ENCODE data around the gene GNAI2. TPM values are rescaled to one million over a fixed set of nuclear protein-coding genes. Genes with fewer than 3 reads are reported as not detected.

GNAI2 gene
- total RNA-seq, 1 experiment from 2014 or later: 185 TPM

DNA sequence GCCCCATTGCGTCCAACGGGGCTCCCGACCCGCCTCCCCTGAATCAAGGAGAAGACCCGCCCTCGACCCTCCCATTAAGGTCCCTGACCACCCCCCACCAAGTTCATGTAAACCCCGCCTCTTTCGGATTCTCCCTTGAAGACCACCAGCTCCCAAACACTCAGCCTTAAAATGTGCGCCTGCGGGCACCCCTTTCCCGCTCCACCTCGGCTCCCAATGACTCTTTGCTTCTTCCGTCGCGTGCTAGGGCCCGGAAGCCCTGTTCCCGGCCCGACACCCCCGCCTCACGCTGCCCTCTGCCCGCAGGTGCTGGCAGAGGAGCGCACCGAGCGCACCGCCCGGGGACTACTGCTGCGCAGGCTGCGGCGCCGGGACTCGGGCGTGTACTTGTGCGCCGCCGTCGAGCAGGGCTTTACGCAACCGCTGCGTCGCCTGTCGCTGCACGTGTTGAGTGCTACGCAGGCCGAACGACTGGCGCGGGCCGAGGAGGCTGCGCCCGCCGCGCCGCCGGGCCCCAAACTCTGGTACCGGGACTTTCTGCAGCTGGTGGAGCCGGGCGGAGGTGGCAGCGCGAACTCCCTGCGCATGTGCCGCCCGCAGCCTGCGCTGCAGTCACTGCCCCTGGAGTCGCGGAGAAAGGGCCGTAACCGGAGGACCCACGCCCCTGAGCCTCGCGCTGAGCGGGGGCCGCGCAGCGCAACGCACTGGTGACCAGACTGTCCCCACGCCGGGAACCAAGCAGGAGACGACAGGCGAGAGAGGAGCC lies 40.2 kb downstream of the GNAI2 start (continued):
- TF ChIP-seq FOXP4 (CRISPR knock-in tag; IDR thresholded peaks at IDR 0.05): peak; percentile 91
- no peak for TF ChIP-seq RORB (CRISPR knock-in tag; IDR thresholded peaks at IDR 0.05)
- TF ChIP-seq ESRRA (CRISPR knock-in tag; IDR thresholded peaks at IDR 0.05; ENCODE audit: borderline replicate concordance): no peak
- no peak for TF ChIP-seq ZMAT4 (CRISPR knock-in tag; IDR thresholded peaks at IDR 0.05)
- peak; percentile 18; the same call in 1 of the 2 replicates for TF ChIP-seq USF1 (CRISPR knock-in tag; IDR thresholded peaks at IDR 0.05)
- TF ChIP-seq ZNF512 (CRISPR knock-in tag; IDR thresholded peaks at IDR 0.05; ENCODE audit: borderline replicate concordance): no peak
- TF ChIP-seq KAT7 (CRISPR knock-in tag; IDR thresholded peaks at IDR 0.05; ENCODE audit: borderline replicate concordance): 0 out of 2 replicates have a peak, but pooled peaks have one; percentile 58
- TF ChIP-seq, protein P1, sequence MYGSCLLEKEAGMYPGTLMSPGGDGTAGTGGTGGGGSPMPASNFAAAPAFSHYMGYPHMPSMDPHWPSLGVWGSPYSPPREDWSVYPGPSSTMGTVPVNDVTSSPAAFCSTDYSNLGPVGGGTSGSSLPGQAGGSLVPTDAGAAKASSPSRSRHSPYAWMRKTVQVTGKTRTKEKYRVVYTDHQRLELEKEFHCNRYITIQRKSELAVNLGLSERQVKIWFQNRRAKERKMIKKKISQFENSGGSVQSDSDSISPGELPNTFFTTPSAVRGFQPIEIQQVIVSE (CRISPR knock-in tag; IDR thresholded peaks at IDR 0.05; ENCODE audit: borderline replicate concordance): no peak
- TF ChIP-seq NFATC4 (CRISPR knock-in tag; IDR thresholded peaks at IDR 0.05): no peak

- DNase-seq (ENCODE audit: low spot score): no peak
- H3K36me3 Mint-ChIP-seq: no peaks in the 10 kb centered on the region
- H3K9me3 Mint-ChIP-seq: no peaks in the 10 kb centered on the region
- POLR2A ChIA-PET: interaction anchor here (1.4 to 1.5 kb wide), 2 partner anchors 17 to 82 kb away, joined by 3 to 5 read pairs; no protein-coding TSS in a partner anchor
- H3K4me3 Mint-ChIP-seq: no peak overlapping the region
- CTCF ChIA-PET: interaction anchor here (0.7 to 12.5 kb wide), 5 partner anchors 12 to 83 kb away, joined by 3 to 145 read pairs (median 55); partner anchors contain the start of genes GNAT1, HYAL3 and NAA80
- peaks cover 21% of the 10 kb centered on the region for H3K4me1 Mint-ChIP-seq
- H3K27me3 Mint-ChIP-seq (ENCODE audit: low read depth): peaks cover 64% of the 10 kb centered on the region
- H3K27ac Mint-ChIP-seq: no peak overlapping the region
- no peak for ATAC-seq
- TF ChIP-seq SMAD4 (CRISPR knock-in tag; IDR thresholded peaks at IDR 0.05) (no peak), FOXP4 (CRISPR knock-in tag; IDR thresholded peaks at IDR 0.05) (no peak), ZNF317 (CRISPR knock-in tag; IDR thresholded peaks at IDR 0.05; ENCODE audit: borderline replicate concordance, low read depth) (no peak), NR1H2 (CRISPR knock-in tag; IDR thresholded peaks at IDR 0.05) (no peak)
- TF ChIP-seq, protein P2, sequence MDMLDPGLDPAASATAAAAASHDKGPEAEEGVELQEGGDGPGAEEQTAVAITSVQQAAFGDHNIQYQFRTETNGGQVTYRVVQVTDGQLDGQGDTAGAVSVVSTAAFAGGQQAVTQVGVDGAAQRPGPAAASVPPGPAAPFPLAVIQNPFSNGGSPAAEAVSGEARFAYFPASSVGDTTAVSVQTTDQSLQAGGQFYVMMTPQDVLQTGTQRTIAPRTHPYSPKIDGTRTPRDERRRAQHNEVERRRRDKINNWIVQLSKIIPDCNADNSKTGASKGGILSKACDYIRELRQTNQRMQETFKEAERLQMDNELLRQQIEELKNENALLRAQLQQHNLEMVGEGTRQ (CRISPR knock-in tag; IDR thresholded peaks at IDR 0.05): no peak
Measured at GRCh38 chr3:50276762-50277101, 40.7 kb downstream of the GNAI2 start.

All from WTC11 (cell line).